Measurements from ENCODE around the gene PTPRU.

Gene PTPRU

DNA sequence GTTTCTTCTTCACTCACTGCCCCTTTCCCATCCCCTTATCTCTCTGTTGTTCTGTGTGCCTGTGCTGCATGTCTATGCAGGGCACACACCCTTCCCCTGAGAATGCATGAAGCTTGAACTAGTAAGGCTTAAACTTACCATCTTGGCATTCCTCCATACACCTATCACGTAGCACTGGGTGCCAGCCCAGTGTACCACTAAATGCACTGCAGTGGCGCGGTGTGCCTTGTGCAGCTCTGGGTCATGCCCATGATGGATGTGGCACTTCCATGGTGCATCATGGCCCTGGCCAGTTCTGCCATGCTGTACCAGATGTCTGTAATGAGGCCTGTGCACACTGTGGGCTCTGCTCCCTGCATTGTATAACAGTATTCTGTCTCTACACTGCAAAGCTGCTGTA, 10.7 kb downstream of the PTPRU start:
- Histone ChIP-seq H3K4me3 (ENCODE audit: low read length) (no peak overlapping the region), H2AFZ (ENCODE audit: low read length) (no peak overlapping the region), H3K9me2 (replicated peaks; ENCODE audit: insufficient read depth, low read length) (no peaks in the 10 kb centered on the region), H3K27me3 (replicated peaks; ENCODE audit: insufficient read depth, low read length) (peaks cover 87% of the 10 kb centered on the region), H3K79me2 (ENCODE audit: low read length) (no peaks in the 10 kb centered on the region), H4K20me1 (ENCODE audit: insufficient read depth, low read length) (no peaks in the 10 kb centered on the region), H3K36me3 (replicated peaks; ENCODE audit: insufficient read depth, low read length) (no peaks in the 10 kb centered on the region), H3K9ac (ENCODE audit: low read length) (no peak overlapping the region), H3K27ac (ENCODE audit: low read length) (no peak overlapping the region), H3K9me3 (replicated peaks; ENCODE audit: insufficient read depth, low read length) (no peaks in the 10 kb centered on the region), H3F3A (ENCODE audit: insufficient read depth, low read length) (no peaks in the 10 kb centered on the region), H3K4me1 (ENCODE audit: low read length) (no peaks in the 10 kb centered on the region), H3K4me2 (ENCODE audit: low read depth, low read length) (no peak overlapping the region)
- DNase-seq, result no peak
- no peak for TF ChIP-seq EZH2phosphoT487 (IDR thresholded peaks at IDR 0.05; ENCODE audit: low read length)
- TF ChIP-seq CTCF (IDR thresholded peaks at IDR 0.05; ENCODE audit: low read length), result no peak
- TF ChIP-seq EZH2 (optimal IDR thresholded peaks at IDR 0.05; ENCODE audit: low read depth, low read length), result no peak

- TF ChIP-seq CTCF (IDR thresholded peaks at IDR 0.05; ENCODE audit: low read length) (no peak), EZH2phosphoT487 (IDR thresholded peaks at IDR 0.05; ENCODE audit: low read length) (no peak), EZH2 (optimal IDR thresholded peaks at IDR 0.05; ENCODE audit: low read depth, low read length) (no peak)
- no peak for DNase-seq
- no peaks in the 10 kb centered on the region for H3K36me3 ChIP-seq (replicated peaks; ENCODE audit: insufficient read depth, low read length)
- H2AFZ ChIP-seq (ENCODE audit: low read length), result no peak overlapping the region
- no peaks in the 10 kb centered on the region for H3F3A ChIP-seq (ENCODE audit: insufficient read depth, low read length)
- H3K9ac ChIP-seq (ENCODE audit: low read length), result no peak overlapping the region
- H3K4me2 ChIP-seq (ENCODE audit: low read depth, low read length), result no peak overlapping the region
- no peaks in the 10 kb centered on the region for H3K4me1 ChIP-seq (ENCODE audit: low read length)
- H4K20me1 ChIP-seq (ENCODE audit: insufficient read depth, low read length), result no peaks in the 10 kb centered on the region
- H3K9me2 ChIP-seq (replicated peaks; ENCODE audit: insufficient read depth, low read length), result no peaks in the 10 kb centered on the region
- H3K27me3 ChIP-seq (replicated peaks; ENCODE audit: insufficient read depth, low read length), result peaks cover 84% of the 10 kb centered on the region
- H3K79me2 ChIP-seq (ENCODE audit: low read length), result no peaks in the 10 kb centered on the region
- no peak overlapping the region for H3K4me3 ChIP-seq (ENCODE audit: low read length)
- H3K27ac ChIP-seq (ENCODE audit: low read length), result no peak overlapping the region
- H3K9me3 ChIP-seq (replicated peaks; ENCODE audit: insufficient read depth, low read length), result no peaks in the 10 kb centered on the region
These were observed 11.4 kb downstream of the PTPRU start for GRCh38 chr1:29247571-29248273.

DNA sequence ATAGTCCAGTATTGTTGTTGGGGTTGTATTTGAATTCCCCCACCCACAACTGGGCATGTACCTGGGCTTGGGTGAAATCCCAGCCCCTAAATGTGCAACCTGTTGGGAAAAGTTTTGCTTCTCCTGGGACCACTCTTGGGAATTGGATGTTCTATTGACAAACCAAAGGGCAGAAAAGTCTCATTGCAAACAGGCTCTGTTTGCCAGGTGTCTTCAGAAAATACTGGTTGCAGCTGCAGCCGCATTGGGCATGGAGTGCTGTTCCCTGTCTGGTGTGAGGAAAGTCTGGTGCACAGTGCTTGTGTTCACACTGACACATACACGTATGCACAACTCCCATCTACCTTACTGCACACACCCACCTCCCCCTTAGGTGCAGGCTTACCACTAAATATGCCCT, 12.1 kb downstream of the PTPRU start:
- no peak for DNase-seq

More for the DNA sequence above, 12.1 kb downstream of the PTPRU start:
- no peaks in the 10 kb centered on the region for H3F3A ChIP-seq (ENCODE audit: insufficient read depth, low read length)
- no peak for TF ChIP-seq EZH2phosphoT487 (IDR thresholded peaks at IDR 0.05; ENCODE audit: low read length)
- no peak for TF ChIP-seq EZH2 (optimal IDR thresholded peaks at IDR 0.05; ENCODE audit: low read depth, low read length)
- no peak for TF ChIP-seq CTCF (IDR thresholded peaks at IDR 0.05; ENCODE audit: low read length)
- H3K9ac ChIP-seq (ENCODE audit: low read length), result no peak overlapping the region
- no peak overlapping the region for H2AFZ ChIP-seq (ENCODE audit: low read length)
- H4K20me1 ChIP-seq (ENCODE audit: insufficient read depth, low read length), result no peaks in the 10 kb centered on the region
- no peaks in the 10 kb centered on the region for H3K4me1 ChIP-seq (ENCODE audit: low read length)
- H3K4me3 ChIP-seq (ENCODE audit: low read length), result no peak overlapping the region
- H3K27me3 ChIP-seq (replicated peaks; ENCODE audit: insufficient read depth, low read length), result peaks cover 85% of the 10 kb centered on the region
- H3K79me2 ChIP-seq (ENCODE audit: low read length), result no peaks in the 10 kb centered on the region
- no peaks in the 10 kb centered on the region for H3K9me2 ChIP-seq (replicated peaks; ENCODE audit: insufficient read depth, low read length)
- H3K27ac ChIP-seq (ENCODE audit: low read length), result no peak overlapping the region
- H3K36me3 ChIP-seq (replicated peaks; ENCODE audit: insufficient read depth, low read length), result no peaks in the 10 kb centered on the region
- no peak overlapping the region for H3K4me2 ChIP-seq (ENCODE audit: low read depth, low read length)
- H3K9me3 ChIP-seq (replicated peaks; ENCODE audit: insufficient read depth, low read length), result no peaks in the 10 kb centered on the region
